ENCODE results near the gene VAT1L.

The VAT1L gene

DNA sequence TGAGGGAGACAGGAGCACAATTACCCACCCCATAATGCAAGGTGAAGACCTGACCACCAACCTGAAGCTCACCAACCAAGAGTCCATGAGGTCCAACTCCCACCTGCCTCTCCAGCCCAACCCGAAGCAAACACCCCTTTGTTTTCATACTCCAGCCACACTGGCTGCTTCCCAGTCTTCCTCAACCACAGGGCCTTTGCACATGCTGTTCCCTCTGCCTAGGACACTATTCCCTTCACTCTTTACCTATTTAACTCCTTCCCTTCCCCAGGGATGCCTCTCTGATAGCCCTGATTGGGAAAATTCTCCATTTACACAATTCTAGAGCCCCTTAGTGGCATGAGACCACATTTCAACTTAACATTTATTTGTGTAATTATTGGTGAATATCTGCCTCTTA lies 86.0 kb downstream of the VAT1L start:
- no peak for DNase-seq

- DNase-seq = no peak
Measured at GRCh38 chr16:77876776-77877175, 88.4 kb downstream of the VAT1L start.

DNA sequence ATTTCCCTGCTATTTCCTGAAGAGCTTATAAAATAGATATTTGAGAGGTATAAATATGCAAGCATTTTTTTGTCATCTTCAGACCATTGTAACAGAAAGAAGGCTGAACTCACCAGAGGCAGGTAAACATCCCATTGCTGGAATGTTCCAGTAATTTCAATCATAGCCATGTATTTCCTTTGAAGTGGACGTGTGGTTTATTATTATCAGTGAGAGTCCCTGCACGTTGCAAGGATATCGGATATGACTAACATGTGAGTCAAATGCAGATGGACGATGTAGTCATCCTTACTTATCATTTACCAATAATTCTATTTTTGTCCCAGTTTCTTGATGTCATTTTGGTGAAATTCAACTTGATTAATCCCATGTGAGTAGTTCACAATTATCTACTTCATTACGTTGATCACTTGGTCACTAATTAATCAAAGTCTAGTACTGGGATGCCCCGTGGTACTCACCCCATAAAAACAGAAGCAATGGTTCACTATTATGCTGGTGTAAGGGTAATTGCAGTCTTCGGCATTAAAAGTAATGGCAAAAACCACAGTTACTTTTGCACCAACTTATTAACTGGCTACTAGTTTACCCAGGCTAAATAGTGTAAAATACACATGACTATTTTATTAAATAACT lies 89.5 kb downstream of the VAT1L start:
- DNase-seq = no peak

DNA sequence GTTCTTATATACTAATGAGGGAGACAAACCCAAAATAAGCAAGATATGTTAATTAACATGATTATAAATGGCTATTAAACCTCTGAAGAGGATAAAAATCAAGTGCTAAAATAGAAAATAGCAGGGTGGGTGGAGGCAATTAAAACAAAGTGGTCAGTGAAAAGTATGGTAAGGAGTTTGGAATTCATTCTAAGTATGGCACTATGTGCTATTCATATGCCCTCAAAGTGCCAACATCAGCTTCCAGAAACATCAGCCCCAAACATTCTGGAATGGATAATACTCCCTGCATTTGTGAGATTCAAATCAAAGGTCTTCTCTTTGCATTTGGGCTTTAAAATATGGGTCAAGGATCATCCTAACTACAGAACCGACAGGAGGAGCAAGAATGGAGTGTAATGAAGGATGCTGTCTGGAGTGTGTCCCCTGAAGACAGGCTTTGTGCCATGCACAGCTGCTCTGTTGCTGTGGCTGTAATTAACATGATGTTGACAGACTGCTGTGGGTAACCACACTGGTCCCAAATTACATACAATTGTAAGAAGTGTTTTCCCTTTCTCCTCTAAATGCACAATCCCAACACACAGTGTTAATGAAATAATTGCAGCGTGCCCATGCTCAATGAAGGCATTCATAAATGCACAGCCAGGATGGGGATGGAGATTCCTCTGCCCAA lies 93.1 kb downstream of the VAT1L start:
- no peak for DNase-seq

- no peak for DNase-seq
Measured at GRCh38 chr16:77882358-77882757, 94.0 kb downstream of the VAT1L start.

GRCh38 chr16:77885571-77886295 lies 97.4 kb downstream of the VAT1L start:
- no peak for DNase-seq

DNA sequence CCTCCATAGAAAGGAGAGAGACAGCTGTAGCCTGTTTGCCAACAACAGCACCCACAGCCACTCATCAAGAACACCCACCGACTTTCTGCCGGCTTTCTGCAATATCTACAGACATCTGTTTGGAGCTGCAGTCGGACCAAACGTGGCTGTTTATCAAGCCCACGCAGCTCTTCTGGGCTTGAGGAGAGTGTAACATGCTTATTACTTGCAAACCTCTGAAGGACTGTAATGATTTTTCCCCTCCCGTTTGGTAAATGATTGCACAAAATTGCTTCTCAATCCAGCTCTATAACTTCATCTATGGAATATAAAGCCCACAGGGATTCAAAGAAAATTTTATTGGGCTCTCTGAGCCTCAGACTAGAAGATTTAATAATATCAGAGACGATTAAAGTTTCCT lies 100.5 kb downstream of the VAT1L start:
- DNase-seq = no peak

DNA sequence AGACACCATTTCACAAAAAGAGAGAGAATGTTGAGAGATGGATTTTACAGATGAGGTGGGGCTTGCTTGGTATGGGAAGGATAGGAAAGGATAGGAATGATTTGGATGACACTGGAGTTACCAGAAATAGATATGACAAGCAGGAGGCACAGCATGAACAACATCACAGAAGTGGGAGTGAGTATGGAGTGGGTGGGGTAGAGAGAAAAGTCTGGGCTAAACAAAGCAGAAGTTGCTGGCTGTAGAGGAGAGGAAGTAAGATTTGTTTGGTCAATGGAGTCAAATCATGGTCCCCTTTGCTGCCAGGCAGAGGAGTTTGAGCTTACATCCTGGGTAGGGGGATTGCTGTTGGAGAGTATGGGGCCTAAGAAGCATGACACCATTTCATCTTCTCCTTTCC lies 101.7 kb downstream of the VAT1L start:
- DNase-seq = no peak

DNA sequence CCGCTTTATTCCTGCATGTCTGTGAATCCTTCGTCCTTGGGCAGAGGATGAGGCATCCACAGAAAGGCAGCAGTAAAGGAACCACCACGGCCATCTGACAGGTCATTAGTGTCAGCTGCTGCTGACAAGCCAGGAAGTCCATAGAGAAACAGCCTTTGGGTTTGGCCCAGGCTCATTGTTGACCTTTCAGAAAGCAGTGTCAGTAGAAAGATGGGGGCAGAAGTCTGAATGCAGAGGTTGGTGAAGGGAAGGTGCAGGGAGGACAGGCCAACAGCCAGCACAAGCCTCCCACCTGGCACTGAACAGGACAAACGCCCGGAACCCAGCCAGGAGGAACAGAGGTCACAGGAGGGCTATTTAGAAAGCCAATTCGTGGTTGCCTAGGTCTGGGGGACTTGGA lies 105.8 kb downstream of the VAT1L start:
- DNase-seq = no peak

GRCh38 chr16:77895962-77896361 lies 107.6 kb downstream of the VAT1L start:
- no peak for DNase-seq

DNA sequence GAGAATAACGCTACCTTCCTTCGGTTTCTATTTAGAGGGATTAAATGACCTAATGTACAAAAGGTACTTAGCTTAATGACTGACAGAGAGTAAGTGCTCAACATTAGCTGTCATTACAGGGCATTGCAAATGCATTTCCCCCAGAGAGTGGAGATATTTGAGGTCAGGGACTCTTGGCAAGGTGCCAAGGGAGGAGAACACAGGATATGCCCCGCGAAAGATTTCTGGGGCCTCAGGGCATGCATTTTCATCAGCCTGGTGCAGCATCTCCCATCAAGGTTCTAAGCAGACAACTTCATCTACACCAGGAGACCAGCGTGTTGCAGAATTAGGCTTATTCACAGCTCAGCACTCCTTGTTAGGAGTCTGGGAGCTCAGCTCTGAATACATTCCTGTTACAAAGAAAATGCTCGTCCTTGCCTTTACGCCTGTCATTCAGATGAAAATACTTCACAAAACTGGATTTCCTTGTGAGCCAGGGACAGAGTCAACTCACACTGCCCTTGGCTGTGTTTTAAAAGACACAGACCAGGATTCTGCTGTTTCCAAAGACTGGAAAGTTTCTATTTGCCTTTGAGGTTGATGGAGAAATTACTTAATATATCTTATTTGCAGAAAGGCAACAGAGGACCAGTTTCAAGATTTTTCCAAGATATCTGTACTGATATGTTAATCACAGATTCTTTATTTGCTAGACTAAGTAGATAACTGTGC lies 108.2 kb downstream of the VAT1L start:
- no peak for DNase-seq

GRCh38 chr16:77897129-77897437 lies 108.7 kb downstream of the VAT1L start:
- DNase-seq = no peak

DNA sequence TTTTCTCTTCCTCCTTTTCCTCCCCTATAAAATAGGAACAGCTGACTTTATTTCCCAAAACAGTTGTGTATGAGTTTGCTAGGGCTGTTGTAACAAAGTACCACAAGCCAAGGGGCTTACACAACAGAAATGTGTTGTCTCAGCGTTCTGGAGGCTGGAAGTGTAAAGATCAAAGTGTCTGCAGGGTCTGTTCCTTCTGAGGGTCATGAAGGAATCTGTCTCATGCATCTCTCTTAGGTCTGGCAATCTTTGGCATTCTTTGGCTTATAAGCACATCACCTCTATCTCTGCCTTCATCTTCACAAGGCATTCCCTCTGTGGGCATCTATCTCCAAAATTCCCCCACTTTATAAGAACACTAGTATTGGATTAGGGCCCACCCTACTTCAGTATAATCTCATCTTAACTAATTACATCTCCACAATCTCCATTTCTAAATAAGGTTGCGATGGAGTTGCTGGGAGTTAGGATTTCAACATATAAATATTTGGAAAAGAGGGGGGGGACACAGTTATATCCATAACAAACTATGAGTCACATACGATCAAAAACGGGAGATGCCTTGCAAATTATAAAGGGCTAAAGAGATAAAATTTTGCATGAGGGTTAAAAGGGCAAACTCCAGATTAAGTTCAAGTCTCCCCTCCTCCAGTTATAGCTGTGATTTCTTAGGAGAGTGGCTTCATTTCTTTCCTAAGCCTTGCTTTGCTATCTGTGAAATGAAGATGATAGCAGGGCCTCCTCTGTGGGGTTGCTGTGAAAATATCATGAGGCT lies 109.7 kb downstream of the VAT1L start:
- DNase-seq = no peak

- no peak for DNase-seq
Measured at GRCh38 chr16:77898671-77899211, 110.4 kb downstream of the VAT1L start.

DNA sequence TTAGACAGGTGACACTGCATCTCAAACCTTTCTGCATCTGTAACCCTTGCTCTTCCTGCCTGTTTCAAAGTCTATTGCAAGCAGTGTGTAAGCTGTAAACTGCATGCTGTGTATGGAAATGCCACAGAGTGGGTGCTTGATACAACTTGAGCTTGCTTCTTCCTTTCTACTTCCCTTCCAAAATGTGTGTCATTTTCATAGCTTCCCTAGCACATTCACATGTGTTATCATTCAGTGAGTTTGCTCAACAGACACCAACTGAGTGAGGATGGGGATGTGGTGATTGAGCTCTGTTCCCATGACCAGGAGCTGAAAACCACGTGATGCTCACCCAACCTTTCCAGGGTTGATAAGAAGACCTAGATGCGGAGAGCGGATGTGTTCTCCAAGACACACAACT lies 111.1 kb downstream of the VAT1L start:
- no peak for DNase-seq

DNA sequence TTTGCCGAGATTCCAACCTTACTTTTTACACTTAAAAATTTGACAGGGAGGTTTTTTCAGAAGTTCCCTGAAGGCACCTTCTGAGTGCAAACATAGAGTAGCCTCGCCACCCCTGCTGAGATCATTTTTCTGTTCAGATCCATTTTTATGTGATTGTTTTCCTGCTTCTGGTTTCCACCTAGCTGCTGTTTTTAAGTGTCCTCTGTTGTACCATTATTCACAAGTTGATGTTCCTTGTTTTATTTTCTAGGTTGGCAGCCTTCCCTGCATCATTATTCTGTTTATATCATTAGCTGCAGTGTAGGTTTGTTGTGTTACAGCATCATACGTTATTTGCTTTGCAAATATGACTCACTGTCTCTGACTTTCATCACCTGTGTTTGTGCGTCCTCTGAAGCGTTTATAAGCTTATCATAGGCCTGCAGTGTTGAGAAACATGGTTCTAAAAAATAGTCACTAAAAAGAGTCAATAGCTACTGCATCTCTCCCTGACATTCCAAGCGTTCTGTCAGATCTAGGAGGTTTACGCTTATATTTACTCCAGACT lies 117.1 kb downstream of the VAT1L start:
- DNase-seq = no peak

- no peak for DNase-seq
Measured at GRCh38 chr16:77910021-77910420, 121.7 kb downstream of the VAT1L start.

DNA sequence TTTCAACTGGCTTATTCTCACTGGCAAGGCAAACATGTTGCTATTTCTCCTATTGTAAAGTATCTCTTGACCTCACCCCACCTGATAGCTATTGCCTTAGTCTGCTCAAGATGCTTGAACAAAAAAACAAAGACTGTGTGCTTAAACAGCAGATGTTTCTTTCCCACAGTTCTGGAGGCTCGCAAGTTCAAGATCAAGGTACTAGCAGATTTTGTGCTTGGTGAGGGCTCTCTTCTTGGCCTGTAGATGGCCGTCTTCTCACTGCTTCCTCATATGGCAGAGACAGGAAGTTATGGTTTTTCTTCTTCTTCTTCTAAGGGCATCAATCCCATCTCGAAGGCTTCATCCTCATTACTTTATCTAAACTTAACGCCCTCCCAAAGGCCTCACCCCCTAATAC lies 124.3 kb downstream of the VAT1L start:
- no peak for DNase-seq

DNA sequence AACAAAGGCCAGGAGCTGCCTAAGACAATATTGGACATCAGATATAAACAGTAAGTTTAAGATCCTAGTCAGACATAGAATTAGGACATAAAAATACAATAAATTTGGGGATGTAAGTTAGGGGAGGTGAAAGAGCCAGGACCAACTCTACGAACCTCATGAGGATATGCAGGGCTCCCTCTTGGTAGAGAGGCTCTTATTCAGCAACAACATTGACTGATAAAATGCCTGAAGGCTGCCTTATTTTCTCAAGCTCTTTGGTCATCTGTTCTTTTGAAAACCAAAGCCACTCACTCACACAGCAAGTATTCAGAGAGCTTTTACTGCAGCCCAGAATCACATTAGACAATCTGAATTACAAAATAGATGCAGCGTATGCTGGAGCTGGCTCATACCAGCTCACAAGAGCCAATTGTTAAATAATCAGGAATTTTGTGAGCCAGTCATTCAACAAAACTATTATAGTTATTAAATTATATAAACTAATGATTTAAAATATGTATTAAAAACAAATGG lies 125.4 kb downstream of the VAT1L start:
- no peak for DNase-seq

GRCh38 chr16:77916111-77916510 lies 127.7 kb downstream of the VAT1L start:
- no peak for DNase-seq

DNA sequence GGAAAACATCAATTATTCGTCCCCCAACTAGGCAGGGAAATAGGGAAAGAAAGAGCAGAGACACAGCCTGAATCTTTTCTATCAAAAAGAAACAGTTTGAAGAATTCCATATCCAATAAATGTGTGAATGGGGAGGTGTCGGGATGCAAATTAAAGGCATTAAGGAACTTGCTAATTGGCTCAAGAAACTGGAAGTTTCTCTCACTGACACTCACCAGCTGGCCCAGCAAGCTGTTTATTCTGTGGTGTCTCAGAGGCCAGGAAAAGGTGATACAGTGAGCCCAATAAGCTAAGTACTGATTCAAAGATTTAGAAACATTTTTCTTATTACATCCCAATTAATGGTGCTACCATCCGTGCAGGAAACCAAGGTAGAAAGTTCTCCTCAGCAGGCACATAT lies 129.6 kb downstream of the VAT1L start:
- no peak for DNase-seq

Data from stimulated activated CD4-positive, alpha-beta T cell treated with anti-CD3 and anti-CD28 coated beads, Interleukin-4, amount 100 ng/mL, for 1 hour (primary cell).